Left colon (tissue), 2 donors: ENCODE results near the gene PCARE. TPM values are rescaled to one million over a fixed set of nuclear protein-coding genes. Genes with fewer than 3 reads are reported as not detected.
"Not testable (repeated sequence)": the region's sequence is repeated elsewhere in the genome, so short reads cannot be mapped to it uniquely, and the experiment has no call there.

ENCODE experiments used
- ATAC-seq: fragments of 200-7000 bp; cut with Tn5 transposase; one replicate; pipeline ENCODE4 v1.9.1; 2020; ENCODE audit warnings: mild to moderate bottlenecking, moderate library complexity
- DNase-seq, 2 donors: peaks; one replicate each; pipeline ENCODE4 v3.0.0-alpha.2; 2020
- intact Hi-C, 2 donors: fragments of 100-400 bp; cut with DNase I in 1 of 2; cut with micrococcal nuclease in 1 of 2; formaldehyde crosslinking; loops; one replicate each; pipeline versions ENCODE4 v1.11.2 to v1.14.0; 2022; cut with DNase I, micrococcal nuclease
- long read RNA-seq: library from polyadenylated mRNA; unstranded; transcript quantifications from one replicate; pipeline ENCODE4 v2.0.0, GENCODE V29; 2021
- total RNA-seq, 2 donors: library from RNA; stranded (reverse); fragmentation: NEBNext Ultra II Directional; extraction: Animal tissue kit (Norgen Biotek cat#: 25700); gene quantifications; one replicate each; pipeline ENCODE4 v1.2.1, GENCODE V29; 2021
- donor health status: DM: no; HTN: no; CAD: no.
- donor health status: DM: yes; HTN: yes; CAD: no.

Gene PCARE
- total RNA-seq: not detected
- long read RNA-seq: 0 reads

DNA sequence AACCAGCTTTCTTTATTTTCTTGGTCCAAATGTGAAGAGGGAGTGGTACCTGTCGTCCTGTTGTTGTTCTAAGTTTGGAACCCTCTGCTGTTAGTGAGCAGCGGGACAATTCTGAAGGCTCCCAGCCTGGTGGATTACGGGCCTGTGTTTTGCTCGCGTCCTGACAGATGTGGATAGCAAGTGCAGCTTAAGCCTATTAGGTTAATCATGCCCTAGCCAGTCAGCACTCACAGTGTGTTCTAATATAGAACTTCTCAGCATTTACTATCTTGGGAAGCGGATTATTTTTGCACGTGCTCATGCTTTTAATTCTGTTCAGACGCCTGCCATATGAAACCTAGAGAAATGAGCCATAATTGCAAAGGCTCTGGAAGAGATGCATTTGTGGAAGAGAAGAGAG, at the start of gene PCARE:
PCARE (minus strand) TSS at position 113 of the 400 bp plus-strand sequence. CDS start 262 bp downstream, outside the sequence.
- ATAC-seq: no peak
- DNase-seq: no peak
- intact Hi-C loops: no loop called here

DNA sequence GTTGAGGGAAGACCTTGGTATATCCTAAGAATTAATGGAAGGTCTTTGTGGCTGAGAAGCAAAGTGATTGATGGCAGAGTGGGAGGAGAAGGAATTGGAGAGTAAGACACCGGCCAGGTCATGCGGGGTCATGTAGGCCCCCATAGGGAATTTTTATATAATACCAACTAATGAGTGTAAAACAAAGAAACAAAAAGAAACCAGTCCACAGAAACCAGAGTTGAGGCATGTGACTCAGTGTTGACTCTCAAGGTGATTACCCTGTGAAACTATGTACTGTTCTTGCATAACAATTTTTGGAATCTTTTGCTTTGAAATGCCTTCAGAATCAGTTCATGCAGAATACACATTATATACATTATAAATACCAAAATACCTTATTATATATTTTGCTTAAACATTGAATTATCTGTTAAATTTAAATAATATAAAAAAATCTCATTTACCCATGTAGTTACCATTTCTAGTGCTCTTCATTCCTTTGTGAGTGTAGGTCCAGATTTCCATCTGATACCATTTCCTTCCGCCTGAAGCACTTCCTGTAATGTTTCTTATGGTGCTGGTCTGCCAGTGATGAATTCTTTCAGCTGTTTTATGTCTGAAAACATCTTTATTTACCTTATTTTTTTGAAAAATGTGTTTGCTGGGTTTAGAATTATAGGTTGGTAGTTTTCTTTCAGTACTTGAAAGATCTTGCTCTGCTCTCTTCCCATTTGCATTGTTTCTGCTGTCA, 49.5 kb upstream of the PCARE start:
- ATAC-seq (no peak), DNase-seq (no peak)
- intact Hi-C loops: no loop called here

DNA sequence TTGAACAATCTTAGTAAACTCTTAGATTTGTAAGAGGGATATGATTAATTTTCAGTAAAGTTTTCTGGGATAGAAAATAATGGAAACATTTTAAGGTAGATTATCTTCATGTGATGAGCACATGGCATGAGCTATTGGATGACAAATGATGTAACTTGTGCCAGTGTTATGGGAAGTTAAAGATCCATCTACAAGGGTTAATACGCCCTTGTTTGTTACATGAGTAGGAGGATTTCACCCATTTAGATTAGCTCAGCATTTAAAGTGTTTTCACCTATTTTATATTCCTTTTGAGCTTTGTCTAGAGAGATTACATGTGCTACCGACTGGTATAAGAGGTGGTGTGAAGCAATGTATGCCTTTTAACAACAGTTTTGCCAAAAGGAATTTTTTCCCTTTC, 46.5 kb upstream of the PCARE start:
- intact Hi-C loops: no loop called here
- ATAC-seq: no peak
- DNase-seq: no peak

DNA sequence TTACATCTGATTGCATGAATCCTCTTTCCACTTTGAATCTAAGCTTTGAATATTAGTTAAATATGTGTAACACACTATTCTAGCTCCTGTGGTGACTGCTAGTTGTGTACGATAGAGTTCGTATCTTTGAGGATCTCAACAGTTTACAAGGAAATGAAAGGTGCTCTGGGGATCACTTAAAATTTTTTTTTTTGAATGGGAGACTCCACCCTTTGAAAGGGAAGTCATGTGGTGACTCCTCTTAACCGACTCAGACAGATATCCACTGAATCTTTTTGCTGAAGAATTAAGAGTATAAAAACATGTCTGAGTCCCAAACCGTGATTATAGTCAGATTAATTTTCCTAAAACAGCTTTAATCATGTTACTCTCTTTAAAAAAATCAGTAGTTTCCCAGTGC, 44.9 kb upstream of the PCARE start:
- DNase-seq (no peak), ATAC-seq (no peak)
- intact Hi-C loops: no loop called here

DNA sequence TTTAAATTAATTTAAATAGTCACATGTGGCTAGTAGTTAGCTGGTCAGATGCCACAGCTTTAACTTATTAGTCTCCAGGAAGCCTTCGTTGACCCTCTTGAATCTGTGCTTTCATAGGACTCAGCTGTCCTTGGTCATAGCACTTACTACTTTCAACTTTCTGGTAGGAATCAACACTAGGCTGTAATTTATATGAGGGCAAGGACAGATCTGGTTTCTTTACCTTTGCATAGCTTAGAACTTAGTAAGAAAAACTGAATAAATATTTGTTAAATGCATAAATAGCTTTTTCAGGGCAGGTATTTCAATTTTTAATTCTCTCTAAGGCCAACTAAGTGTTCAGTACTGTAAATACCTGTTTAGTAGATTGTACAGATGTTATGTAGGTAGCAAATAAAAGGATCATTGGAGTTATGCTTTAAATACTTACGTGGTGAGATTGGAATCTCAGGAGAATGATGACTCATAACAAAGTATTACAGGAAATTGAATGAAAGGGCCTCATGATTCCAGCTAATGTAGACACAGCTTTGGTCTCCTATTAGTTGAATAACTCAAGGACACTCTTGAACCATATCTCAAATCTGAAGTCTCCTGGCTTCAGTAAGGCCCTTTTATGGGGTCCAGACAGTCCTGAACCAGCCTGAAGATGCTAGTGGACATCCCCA, 43.4 kb upstream of the PCARE start:
- no peak for ATAC-seq

DNA sequence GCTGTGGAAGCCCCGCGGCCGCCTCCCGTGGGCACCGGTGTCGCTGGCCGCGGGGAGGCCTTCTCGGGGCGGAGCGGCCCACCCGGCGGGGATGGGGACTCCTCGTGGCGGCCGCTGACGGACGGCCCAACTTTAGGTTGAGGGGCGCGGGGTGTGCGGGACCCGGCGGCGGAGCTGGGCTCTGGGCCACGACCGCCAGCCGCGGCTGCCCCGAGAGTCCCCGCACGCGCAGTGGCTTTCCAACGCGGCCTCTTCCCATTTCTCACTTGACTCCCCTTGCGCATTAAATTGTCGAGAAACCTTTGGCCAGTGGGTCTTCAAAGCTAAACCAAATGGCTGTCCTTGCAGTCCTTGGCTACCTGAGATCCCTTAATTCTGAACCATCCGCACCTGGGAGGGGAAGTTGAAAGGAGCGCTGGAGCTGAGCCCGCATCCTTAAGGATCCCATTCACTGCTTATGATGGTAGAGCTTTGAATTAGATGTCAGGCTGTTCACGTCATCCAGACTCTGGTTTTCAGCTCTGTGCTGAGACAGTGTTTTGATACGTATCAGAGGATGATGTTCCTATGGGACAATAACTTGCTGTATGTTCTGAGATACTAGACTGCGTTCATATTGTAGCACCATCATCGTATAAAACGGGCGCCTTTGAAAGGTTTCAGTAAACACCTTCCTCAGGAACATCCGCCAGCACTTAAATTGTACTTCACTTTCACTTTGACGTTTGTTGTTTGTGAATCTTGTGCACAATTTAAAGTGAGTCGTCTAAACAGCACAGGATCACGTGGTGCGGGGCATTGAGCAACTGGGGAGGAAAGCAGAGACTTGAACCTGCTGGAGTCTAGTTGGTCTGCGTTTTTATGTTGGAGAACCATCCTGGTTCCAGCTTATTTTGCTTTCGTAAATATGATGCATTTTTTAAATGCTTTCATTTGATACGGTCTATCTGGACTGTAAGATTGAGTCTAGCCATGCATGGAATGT, 41.8 kb upstream of the PCARE start:
- ATAC-seq: peak; percentile 26
- peak; percentile 55 to 64 for DNase-seq
- intact Hi-C loops: no loop called here

More for the DNA sequence above, 43.4 kb upstream of the PCARE start:
- DNase-seq: no peak
- intact Hi-C loops: no loop called here

DNA sequence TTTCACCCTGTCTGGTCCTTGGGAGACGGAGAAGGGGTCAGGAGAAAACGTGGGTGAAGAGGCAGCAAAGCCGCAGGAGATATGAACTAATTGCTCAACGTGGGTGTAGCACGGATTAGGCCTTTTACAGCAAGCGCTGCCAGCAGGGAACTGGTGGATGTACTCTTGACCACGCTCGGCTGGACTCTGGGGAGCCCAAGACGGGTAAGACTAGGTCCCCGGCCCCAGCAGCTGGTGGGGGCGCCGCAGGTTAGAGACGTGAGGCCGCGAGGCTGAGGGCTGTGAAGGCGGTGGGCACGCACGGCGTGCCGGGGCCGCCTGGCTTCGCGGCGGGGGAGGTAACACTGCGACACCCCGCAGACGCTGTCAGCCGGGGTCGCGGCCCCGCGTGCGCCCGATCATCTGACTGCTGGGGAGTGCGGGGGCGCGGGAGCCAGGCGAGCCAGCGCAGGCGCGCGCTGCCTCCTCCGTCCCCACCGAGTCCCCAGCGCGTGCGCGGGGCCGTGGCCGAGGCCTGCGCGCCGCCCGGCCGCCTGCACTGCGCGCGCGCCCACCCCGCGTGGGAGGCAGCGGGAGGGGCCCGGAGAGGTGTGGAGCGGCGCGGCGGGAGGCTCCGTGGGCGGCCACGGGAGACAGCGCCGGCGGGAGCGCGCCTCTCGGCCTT, 40.8 kb upstream of the PCARE start, which contains the start of gene CLIP4:
CLIP4 (plus strand) TSS at position 470 of the 664 bp plus-strand sequence. CDS start 5,974 bp downstream, outside the sequence.
- DNase-seq: peak; percentile 34 to 41
- intact Hi-C loops: no loop called here
- ATAC-seq: peak; percentile 49

DNA sequence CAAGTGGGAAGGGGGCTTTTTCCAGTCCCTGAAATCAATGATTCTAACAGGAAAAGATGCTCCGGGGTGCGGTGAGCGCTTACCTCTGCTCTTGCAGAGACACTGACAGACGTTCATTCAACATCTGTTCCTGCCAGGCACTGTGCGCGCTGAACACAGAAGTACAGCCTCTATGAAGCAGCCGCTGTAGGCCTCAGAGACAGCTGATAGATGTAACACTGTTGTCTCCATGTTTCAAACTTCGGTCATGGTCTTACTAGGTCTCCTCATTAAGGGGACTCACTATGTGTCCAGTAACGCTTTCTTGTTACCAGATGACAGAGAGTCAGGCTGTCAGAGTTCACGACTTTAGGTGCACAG, 40.2 kb upstream of the PCARE start:
- no peak for ATAC-seq
- DNase-seq: peak in 1 of 2 donors; percentile 7
- intact Hi-C loops: no loop called here

DNA sequence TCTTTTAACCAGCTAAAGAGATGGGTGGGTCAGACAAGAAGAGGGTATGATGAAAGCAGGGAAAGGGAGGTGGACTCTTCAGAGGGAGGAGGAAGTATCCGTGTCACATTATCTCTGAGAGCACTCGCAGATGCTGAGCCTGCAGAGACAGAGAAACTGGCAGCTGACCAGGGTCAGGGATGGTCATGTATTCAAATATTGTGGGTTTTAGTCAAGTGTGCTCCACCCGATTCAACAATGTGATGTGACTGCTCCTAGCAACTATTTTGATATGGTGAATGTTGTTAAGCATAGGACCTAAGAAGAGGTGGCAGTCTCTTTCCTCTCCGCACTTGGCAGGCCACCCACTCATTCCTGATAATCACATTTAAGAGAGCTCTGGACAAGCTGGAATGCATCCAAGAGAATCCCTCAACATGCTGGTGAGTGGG, 39.6 kb upstream of the PCARE start:
- intact Hi-C loops: no loop called here
- peak; percentile 43 to 61 for DNase-seq
- ATAC-seq: no peak

DNA sequence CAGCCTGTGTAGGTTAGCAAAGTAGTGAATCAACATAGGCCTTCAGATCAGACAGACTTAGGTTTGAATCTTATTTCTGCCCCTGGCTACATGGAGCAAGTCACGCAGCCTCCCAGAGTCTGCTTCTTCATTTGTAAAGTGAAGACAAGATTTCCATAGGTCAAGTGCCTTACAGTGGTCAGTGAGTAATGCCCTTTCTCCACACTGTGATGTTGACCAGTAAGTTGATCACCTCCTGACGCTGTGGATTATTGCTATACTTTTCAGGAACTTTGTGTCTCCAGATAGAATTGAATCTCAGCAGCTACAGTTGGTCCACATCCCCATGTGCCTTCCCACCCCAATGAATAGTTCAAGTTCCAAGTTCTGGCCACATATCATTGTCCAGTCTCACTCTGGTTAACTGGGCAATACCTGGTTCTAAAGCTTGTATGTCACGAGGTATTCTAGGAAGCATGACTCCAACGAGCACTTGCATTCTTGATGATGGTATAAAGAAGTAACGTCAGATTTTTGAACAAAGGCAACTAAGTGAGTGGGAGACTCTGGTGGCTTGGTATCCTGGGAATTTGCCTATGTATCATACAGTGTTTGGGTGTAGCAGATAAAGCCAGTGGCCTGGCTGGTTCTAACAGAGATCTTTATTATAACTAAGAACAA, 38.8 kb upstream of the PCARE start:
- intact Hi-C loops: no loop called here
- DNase-seq (no peak), ATAC-seq (no peak)

DNA sequence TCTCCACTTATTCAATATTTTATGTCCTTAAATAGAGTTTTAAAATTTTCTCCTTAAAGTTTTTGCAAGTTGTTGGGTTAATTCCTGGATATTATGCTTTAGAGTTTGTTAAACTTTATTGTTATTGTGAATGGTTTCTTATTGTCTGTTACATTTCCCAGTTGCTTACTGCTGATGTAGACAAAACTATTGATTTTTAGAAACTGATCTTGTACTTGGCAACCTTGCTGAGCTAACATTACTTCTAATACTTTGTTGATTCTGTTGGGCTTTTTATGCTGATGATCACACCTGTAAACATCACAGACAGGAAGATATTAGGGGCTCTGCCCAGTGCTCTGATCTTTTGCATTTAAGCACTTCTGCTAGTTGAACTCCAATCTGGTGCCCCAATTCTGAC, 38.1 kb upstream of the PCARE start:
- ATAC-seq (no peak), DNase-seq (no peak)
- intact Hi-C loops: no loop called here

DNA sequence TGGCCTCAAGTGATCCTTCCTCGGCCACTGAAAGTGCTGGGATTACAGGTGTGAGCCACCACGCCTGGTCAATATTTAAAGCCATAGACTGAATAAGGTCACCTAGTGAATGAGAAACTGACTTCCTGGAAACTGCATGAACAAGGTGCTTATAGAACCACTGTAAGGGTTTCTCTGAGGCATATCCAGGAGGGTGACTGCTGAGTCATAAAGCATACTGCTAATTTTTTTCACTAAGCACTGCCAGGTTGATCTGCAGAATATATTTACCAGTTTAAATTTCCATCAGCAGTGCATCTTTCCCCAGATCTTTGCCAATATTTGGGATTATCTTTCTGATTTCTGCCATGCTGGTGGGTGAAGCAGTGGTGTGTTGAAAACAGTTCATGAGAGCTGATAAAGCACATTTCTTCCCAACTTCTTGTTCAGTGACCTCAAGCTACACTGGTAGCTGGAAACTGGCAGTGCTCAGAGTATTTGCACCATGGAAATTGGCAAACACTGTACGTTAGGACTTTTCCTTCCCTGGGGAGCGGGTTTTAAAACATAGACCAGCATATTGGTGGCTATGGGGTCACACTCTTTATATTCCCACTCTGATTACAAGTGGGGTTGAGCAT, 36.7 kb upstream of the PCARE start:
- no peak for DNase-seq
- intact Hi-C loops: no loop called here
- no peak for ATAC-seq

DNA sequence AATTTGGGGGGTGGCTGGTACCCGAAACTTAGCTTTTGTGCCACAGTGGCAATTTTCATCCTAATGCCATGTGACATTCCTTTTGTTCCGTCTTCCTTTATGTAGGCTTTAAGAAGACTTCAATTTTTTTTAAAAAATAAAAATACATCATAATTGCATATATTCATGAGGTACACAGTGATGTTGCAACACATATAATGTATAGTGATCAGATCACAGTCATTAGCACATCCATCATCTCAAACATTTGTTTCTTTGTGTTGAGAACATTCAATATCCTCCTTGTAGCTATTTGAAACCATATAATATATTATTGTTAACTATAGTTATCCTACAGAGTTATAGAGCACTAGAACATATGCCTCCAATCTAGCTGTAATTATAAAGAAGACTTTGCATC, 34.9 kb upstream of the PCARE start:
- ATAC-seq (no peak), DNase-seq (no peak)
- intact Hi-C loops: no loop called here

DNA sequence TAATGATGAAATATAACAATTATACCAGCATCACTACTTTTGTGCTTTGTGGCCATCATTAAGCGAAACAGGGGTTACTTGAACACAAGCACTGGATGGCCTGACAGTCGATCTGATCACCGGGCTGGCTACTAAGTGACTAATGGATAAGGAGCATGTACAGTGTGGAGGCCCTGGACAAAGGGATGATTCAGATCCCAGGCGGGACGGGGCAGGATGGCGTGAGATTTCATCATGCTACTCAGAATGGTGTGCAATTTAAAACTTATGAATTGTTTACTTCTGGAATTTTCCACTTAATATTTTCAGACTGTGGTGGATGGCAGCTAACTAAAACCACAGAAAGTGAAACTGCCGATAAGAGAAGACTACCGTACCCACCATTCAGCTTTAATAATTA, 33.9 kb upstream of the PCARE start:
- no peak for ATAC-seq
- intact Hi-C loops: no loop called here
- no peak for DNase-seq

DNA sequence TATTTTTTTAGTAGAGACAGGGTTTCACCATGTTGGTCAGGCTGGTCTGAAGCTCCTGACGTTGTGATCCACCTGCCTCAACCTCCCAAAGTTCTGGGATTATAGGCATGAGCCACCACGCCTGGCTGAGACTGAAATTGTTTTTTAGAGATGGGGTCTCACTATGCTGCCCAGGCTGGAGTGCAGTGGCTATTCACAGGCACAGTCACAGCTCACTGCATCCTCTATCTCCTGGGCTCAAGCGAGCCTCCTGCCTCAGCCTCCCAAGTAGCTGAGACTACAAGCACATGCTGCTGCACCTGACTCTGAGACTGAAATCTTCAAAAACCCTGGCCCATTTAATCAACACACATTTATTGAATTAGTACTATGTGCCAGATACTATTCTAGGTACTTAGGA, 33.2 kb upstream of the PCARE start:
- DNase-seq, intact Hi-C loops, ATAC-seq: not testable (repeated sequence)

DNA sequence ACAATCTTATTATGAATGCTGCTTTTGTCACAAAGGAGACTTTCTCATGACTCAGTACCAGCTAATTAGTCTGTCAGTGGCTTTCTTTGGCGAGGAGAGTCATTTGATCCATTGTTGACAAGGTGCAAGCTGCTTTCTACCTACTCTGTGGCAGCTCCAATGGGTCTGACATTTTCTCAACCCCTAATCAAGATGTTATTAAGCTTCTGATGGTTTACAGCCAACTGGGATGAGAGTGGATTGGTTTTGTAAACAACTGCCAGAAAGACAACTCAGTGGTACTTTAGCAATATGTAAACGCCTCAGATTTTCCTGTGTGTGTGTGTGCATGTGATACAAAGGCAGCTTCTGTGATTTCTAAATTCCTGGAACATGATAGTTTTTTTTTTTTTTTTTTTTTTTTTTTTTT, 32.7 kb upstream of the PCARE start:
- intact Hi-C loops: no loop called here
- ATAC-seq (no peak), DNase-seq (no peak)

DNA sequence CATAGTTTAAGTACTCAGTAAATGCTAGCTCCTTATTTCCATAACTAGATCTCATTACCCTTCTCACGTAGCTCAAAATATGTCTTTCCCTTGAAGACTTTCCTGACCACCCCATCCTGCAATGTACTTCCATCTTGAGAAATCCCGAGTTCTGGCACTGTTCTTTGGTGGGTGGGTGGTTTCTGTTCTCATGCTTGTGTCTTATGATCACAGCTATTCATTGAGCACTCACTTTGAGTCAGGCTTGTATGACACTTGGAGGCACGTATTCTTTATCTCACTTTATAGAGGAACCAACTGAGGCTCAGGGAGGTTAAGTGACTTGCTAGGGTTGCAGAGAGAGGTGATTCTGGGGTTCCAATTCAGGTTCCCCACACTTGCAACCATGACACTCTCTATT, 31.9 kb upstream of the PCARE start:
- no peak for DNase-seq
- intact Hi-C loops: no loop called here
- ATAC-seq: no peak

DNA sequence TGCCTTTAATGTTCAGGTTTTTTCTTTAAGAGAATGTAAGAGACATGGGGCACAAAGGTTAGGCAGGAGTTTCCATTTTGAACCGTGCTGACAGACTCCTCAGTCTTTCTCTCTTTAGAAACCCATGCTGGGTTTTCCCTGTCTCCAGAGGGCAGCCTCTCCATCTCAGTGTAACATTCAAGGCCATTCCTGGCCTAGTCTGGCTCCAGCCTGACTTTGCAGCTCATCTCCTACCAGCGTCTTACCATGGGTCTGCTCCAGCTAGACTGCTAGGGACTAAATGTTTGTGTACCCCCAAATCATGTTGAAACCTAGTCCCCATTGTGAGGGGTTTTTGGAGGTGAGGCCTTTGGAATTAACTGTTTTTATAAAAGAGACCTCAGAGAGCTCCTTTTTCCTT, 31.1 kb upstream of the PCARE start:
- intact Hi-C loops: no loop called here
- no peak for ATAC-seq
- no peak for DNase-seq
